ENCODE measurements around the gene PRR13. TPM values are rescaled to one million over a fixed set of nuclear protein-coding genes. Genes with fewer than 3 reads are reported as not detected.

The PRR13 gene
- total RNA-seq, 1 experiment from 2014 or later, result 216 TPM

GRCh38 chr12:53464685-53465418, 23.3 kb downstream of the PRR13 start:
- intact Hi-C loops (cut with micrococcal nuclease), result no loop called here
- Histone ChIP-seq H3K4me3 (replicated peaks in 1 of 2; ENCODE audit: low read depth in 1 of 2, low read length in 2 of 2) (no peak overlapping the region), H3K36me3 (ENCODE audit: control insufficient read depth in 1 of 2, insufficient read depth in 2 of 2, low read length in 2 of 2) (peaks cover 98 to 100% of the 10 kb centered on the region in 2 experiments), H3K27me3 (ENCODE audit: insufficient read depth, low read length) (no peaks in the 10 kb centered on the region), H2AFZ (ENCODE audit: low read depth, low read length, poor library complexity, severe bottlenecking) (no peak overlapping the region), H3K9ac (ENCODE audit: low read length) (no peak overlapping the region), H3K27ac (ENCODE audit: low read depth, low read length) (0 out of 2 replicates have a peak overlapping the region, but pooled peaks have one; percentile 18), H4K20me1 (ENCODE audit: insufficient read depth) (peaks cover 55% of the 10 kb centered on the region; the same call in 1 of the 2 replicates), H3K9me2 (ENCODE audit: insufficient read depth) (no peaks in the 10 kb centered on the region), H3K9me3 (ENCODE audit: control insufficient read depth in 1 of 2, insufficient read depth in 1 of 2, low read depth in 1 of 2, low read length in 2 of 2) (no peaks in the 10 kb centered on the region), H3K4me2 (ENCODE audit: low read length) (no peak overlapping the region), H3K79me2 (ENCODE audit: insufficient read depth, low read length) (peaks cover 100% of the 10 kb centered on the region), H3K4me1 (ENCODE audit: control insufficient read depth in 1 of 2, insufficient read depth in 2 of 2, low read length in 2 of 2) (no peaks in the 10 kb centered on the region)
- ChIA-PET RAD21 (ENCODE audit: low non-redundant PET in 1 of 2, low total read pairs in 2 of 2, uncharacterized antibody in 2 of 2, unreplicated experiment in 2 of 2) (no interaction called here), POLR2A (interaction anchor here (1.3 to 1.6 kb wide), 2 partner anchors 9 to 12 kb away, joined by 4 read pairs; no protein-coding TSS in a partner anchor), CTCF (interaction anchor here (0.7 kb wide), 1 partner anchor 144 kb away, joined by 3 read pairs; the partner anchor contains the start of gene AAAS)
- ATAC-seq (no peak), DNase-seq (ENCODE audit: low read depth, low spot score) (no peak)
- TF ChIP-seq SP1 (IDR thresholded peaks at IDR 0.05; ENCODE audit: low read depth) (no peak), SRF (IDR thresholded peaks at IDR 0.05; ENCODE audit: low read depth) (no peak), CBX3 (IDR thresholded peaks at IDR 0.05; ENCODE audit: low read depth) (no peak), CEBPB (IDR thresholded peaks at IDR 0.05; ENCODE audit: low read depth) (no peak), MAX (IDR thresholded peaks at IDR 0.05) (no peak), TCF7L2 (IDR thresholded peaks at IDR 0.05; ENCODE audit: borderline replicate concordance, extremely low read depth, insufficient read depth, insufficient read length) (no peak), SIN3A (IDR thresholded peaks at IDR 0.05; ENCODE audit: low read depth) (no peak)
- BruUV-seq (replicated peaks), result no TSS peak

GRCh38 chr12:53465679-53466078, 24.1 kb downstream of the PRR13 start:
- intact Hi-C loops (cut with micrococcal nuclease), result no loop called here
- no peak for DNase-seq (ENCODE audit: low read depth, low spot score)
- Histone ChIP-seq H3K9ac (ENCODE audit: low read length) (no peak overlapping the region), H3K4me3 (replicated peaks in 1 of 2; ENCODE audit: low read depth in 1 of 2, low read length in 2 of 2) (no peak overlapping the region), H3K9me2 (ENCODE audit: insufficient read depth) (no peaks in the 10 kb centered on the region), H3K4me2 (ENCODE audit: low read length) (no peak overlapping the region), H4K20me1 (ENCODE audit: insufficient read depth) (peaks cover 46% of the 10 kb centered on the region; the same call in 1 of the 2 replicates), H3K27ac (ENCODE audit: low read depth, low read length) (no peak overlapping the region), H3K79me2 (ENCODE audit: insufficient read depth, low read length) (peaks cover 100% of the 10 kb centered on the region), H3K4me1 (ENCODE audit: control insufficient read depth in 1 of 2, insufficient read depth in 2 of 2, low read length in 2 of 2) (no peaks in the 10 kb centered on the region), H3K27me3 (ENCODE audit: insufficient read depth, low read length) (no peaks in the 10 kb centered on the region), H3K9me3 (ENCODE audit: control insufficient read depth in 1 of 2, insufficient read depth in 1 of 2, low read depth in 1 of 2, low read length in 2 of 2) (no peaks in the 10 kb centered on the region), H2AFZ (ENCODE audit: low read depth, low read length, poor library complexity, severe bottlenecking) (no peak overlapping the region), H3K36me3 (ENCODE audit: control insufficient read depth in 1 of 2, insufficient read depth in 2 of 2, low read length in 2 of 2) (peaks cover 94 to 98% of the 10 kb centered on the region in 2 experiments)
- ChIA-PET RAD21 (ENCODE audit: low non-redundant PET in 1 of 2, low total read pairs in 2 of 2, uncharacterized antibody in 2 of 2, unreplicated experiment in 2 of 2) (no interaction called here), POLR2A (interaction anchor here (1.6 kb wide), 1 partner anchor 11 kb away, joined by 4 read pairs; no protein-coding TSS in a partner anchor), CTCF (no interaction called here)
- ATAC-seq, result peak; percentile 40; the same call in 1 of the 2 replicates
- no TSS peak for BruUV-seq (replicated peaks)
- TF ChIP-seq REST (IDR thresholded peaks at IDR 0.05; ENCODE audit: low read depth) (no peak), JUND (IDR thresholded peaks at IDR 0.05) (no peak), POLR2A (IDR thresholded peaks at IDR 0.05; ENCODE audit: borderline replicate concordance, extremely low read depth, insufficient read depth, insufficient read length) (no peak), CBX3 (IDR thresholded peaks at IDR 0.05; ENCODE audit: low read depth) (no peak), EGR1 (IDR thresholded peaks at IDR 0.05; ENCODE audit: low read depth) (no peak), ZNF274 (IDR thresholded peaks at IDR 0.05; ENCODE audit: low read depth, low read length) (no peak), TCF7L2 (IDR thresholded peaks at IDR 0.05; ENCODE audit: borderline replicate concordance, extremely low read depth, insufficient read depth, insufficient read length) (no peak)

Measured in HCT116 (cell line).